Mammary epithelial cell (primary cell): ENCODE data around the gene GMPR2.

ENCODE experiments used
- EZH2 ChIP-seq: IDR thresholded peaks from 2 replicates; pipeline ENCODE4 v1.6.1; 2012; ENCODE audit warnings: low read length, inconsistent platforms, borderline replicate concordance
- TF ChIP-seq, protein P1 (sequence below), 2 donors: IDR thresholded peaks in 1 of 2; conservative IDR thresholded peaks in 1 of 2; 2 replicates each; pipeline ENCODE4 v1.5.1; 2011 to 2012; ENCODE audit warnings: inconsistent platforms in 2 of 2, low read length in 2 of 2, mild to moderate bottlenecking in 2 of 2, control low read depth in 1 of 2, low read depth in 1 of 2; ENCODE audit not compliant: insufficient read depth in 1 of 2; ENCODE audit errors: extremely low read depth in 1 of 2

DNA sequence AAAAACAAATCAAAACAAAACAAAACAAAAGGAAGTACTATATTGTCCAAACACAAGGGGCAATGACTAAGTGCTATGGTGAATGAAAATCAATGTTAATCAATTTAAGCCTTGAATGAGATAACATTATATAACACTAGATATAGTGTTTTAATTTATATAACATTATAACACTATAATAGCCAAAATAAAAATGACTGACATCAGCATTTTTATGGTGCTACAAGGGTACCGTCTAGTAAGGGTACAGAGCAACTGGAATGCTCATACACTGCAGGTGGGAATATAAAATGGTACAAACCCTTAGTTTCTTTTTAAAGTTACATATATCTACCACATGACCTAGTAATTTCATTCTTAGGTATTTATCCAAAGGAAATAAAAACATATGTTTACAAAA is 6.3 kb upstream of the GMPR2 start:
- TF ChIP-seq, protein P1, sequence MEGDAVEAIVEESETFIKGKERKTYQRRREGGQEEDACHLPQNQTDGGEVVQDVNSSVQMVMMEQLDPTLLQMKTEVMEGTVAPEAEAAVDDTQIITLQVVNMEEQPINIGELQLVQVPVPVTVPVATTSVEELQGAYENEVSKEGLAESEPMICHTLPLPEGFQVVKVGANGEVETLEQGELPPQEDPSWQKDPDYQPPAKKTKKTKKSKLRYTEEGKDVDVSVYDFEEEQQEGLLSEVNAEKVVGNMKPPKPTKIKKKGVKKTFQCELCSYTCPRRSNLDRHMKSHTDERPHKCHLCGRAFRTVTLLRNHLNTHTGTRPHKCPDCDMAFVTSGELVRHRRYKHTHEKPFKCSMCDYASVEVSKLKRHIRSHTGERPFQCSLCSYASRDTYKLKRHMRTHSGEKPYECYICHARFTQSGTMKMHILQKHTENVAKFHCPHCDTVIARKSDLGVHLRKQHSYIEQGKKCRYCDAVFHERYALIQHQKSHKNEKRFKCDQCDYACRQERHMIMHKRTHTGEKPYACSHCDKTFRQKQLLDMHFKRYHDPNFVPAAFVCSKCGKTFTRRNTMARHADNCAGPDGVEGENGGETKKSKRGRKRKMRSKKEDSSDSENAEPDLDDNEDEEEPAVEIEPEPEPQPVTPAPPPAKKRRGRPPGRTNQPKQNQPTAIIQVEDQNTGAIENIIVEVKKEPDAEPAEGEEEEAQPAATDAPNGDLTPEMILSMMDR (conservative IDR thresholded peaks at IDR 0.05 in 1 of 2, IDR thresholded peaks at IDR 0.05 in 1 of 2; ENCODE audit: extremely low read depth in 1 of 2, insufficient read depth in 1 of 2, low read depth in 1 of 2, low read length in 2 of 2): no peak
- TF ChIP-seq EZH2: no peak
